GM18873 (cell line): ENCODE results near the gene SMARCC2.
"Not testable (repeated sequence)": the region's sequence is repeated elsewhere in the genome, so short reads cannot be mapped to it uniquely, and the experiment has no call there.

ENCODE experiments used
- ATAC-seq: cut with Tn5 transposase; IDR thresholded peaks from one replicate; pipeline ENCODE4 v1.9.1; 2021; ENCODE audit warnings: mild to moderate bottlenecking, moderate library complexity, moderate number of reproducible peaks; ENCODE audit not compliant: unreplicated experiment, low FRiP score

The SMARCC2 gene

GRCh38 chr12:56127485-56127887, 61.8 kb downstream of the SMARCC2 start:
- ATAC-seq = no peak

- no peak for ATAC-seq
Measured at GRCh38 chr12:56126732-56127239, 62.5 kb downstream of the SMARCC2 start.

GRCh38 chr12:56124133-56124532, 65.2 kb downstream of the SMARCC2 start:
- ATAC-seq = no peak

GRCh38 chr12:56122637-56123036, 66.6 kb downstream of the SMARCC2 start:
- no peak for ATAC-seq

GRCh38 chr12:56121204-56121870, 67.9 kb downstream of the SMARCC2 start:
- no peak for ATAC-seq

DNA sequence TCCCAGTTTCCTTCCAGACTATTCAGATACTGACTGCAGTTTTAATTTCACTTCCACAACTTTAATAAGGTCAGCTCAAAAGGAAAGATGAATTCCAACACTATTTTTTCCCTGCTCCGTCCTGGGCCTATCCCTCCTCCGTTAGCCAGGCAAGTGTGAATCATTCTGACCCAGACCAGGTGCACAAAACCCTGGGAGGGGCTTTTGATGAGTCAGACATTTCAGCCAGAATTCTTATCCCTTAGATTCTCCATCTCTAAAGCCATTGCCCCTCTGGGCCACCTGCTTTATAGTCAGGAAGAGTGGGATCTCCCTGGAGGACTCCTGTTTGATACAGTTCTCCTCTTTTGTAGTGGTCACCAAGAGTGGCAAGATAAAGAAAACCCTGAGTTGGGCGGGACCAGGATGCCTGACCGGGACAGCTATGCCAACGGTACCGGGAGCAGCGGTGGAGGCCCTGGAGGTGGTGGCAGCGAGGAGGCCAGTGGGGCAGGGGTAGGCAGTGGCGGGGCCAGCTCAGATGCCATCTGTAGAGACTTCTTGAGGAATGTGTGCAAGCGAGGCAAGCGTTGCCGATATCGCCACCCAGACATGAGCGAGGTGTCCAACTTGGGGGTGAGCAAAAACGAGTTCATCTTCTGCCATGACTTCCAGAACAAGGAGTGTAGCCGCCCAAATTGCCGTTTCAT, 69.0 kb downstream of the SMARCC2 start:
- ATAC-seq = no peak

- ATAC-seq = no peak
Measured at GRCh38 chr12:56119361-56119796, 69.9 kb downstream of the SMARCC2 start.

DNA sequence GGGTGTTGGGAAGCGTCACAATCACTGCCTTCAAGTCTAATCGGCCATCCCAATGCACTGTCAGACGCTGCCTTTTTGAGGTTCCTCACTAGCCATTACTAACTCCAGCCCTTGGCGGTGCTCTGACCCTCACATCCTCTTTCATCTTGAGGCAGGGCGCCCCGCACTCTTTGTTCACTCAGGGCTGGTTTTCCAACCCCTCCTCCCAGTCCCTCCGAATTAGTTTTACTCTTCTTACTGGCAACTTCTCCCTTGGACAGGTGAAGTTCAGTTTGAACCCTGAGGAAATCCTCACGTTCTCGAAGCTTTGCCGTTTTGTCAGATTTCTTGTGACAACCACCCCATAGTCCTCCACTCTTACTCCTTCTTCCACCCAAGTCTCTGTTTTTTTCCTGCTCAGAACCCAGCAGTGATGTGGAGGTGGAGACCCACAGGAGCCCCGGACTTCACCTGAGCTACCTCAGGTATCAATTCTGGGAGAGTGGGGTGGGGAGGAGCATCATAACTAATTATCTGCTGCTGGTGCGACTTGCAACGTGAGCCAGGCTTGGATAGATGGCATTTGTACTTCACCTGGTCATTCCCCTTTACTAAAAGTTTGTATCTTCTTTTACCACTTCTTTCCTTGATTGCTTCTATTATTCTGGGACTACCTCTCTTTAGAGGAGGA, 70.5 kb downstream of the SMARCC2 start:
- peak; percentile 1 for ATAC-seq

DNA sequence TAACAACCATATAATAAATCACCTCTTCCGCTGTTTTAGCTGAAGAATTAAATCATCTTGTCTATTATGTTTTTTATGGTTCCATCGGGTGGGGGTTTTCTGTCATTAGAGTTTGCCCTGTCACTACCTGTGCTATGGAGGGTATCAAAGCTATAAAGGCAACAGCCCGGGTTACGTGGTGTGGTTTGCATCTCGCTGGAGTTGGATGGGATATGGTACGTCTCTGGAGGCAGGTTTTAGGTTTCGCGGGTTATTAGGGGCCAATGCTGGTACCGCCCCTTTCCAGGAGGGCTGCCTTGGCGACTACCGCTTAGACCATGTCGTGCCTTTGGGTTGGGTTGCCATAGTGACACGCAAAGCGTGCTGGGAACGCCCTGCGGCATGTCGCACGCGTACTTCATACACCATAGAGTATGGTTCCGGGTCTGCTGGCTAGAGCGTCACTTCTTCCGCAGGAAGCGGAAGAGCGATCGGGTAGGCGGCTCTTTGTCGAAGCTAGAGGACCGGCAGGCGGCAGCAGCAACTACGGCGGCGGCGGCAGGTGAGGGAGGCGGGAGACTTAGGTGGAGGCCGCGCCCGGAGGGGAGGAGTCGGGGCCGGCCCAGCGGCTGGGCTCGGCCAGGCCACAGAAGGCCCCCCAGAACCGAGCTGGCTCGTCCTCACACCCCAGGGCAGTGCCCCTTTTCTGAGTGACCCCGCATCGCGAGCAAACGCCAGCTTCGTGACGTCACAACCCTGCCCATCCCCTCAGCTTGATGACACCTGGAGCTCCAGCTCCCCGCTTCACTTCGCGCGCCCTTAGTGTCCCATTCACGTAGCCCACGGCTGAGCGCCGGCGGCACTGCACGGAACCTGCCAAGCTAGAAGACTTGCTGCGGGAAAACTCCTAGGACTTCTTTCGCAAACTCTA, 71.2 kb downstream of the SMARCC2 start, which contains the start of gene ZC3H10:
TSS of gene ZC3H10 (plus strand) at position 489 of the 910 bp plus-strand sequence. CDS start 2,297 bp downstream, outside the sequence.
- peak; percentile 87 for ATAC-seq

GRCh38 chr12:56117082-56117706, 72.1 kb downstream of the SMARCC2 start:
- ATAC-seq = not testable (repeated sequence)

DNA sequence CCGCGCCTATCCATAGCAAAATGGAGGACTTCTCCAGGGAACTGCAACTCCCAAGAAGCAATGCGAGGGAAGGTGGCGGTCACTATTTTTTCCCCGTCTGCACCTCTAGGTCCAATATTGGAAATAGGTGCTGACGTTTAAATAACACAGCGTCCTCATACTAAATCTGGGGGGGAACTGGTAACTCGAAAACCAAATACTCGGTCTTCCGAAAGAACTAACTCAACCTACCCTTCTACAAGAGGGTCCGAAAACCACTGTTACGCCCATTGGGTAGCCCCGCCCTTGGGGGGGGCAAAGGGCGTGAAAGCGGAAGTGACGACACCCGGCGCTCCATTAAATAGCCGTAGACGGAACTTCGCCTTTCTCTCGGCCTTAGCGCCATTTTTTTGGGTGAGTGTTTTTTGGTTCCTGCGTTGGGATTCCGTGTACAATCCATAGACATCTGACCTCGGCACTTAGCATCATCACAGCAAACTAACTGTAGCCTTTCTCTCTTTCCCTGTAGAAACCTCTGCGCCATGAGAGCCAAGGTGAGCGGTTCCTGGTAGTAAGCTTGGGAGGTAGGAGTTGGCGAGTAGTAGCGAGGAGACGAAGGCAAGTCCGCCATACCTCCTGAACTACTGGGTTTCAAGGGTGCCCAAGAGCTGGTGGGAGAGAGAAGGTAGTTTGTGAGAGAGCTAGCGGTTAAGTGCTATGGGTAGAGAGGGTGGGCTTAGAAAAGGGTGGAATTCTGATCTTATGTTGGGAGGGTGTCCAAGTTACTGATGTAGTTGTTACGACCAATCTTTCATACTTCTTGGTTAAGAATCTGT, 72.8 kb downstream of the SMARCC2 start, which contains the start of gene RPL41:
TSS of gene RPL41 (plus strand) at position 367 of the 815 bp plus-strand sequence.
- ATAC-seq = peak; percentile 34

DNA sequence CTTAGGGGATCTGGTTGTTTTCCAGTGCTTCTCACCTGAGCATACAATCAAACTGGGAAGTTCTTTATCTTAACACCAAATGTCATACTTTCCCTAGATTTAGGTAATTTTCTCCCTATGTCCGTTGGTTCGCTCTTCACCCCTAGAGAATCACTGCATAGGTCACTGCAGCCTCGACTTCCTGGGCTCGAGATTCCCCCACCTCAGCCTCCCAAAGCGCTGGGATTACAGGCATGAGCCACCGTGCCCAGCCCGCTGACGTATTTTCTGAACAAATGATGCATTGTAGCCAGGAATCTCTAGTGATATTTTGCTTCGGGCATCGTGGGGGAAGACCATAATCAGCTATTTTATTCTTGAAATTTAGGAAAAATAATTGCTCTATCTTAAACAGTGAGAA, 74.0 kb downstream of the SMARCC2 start:
- no peak for ATAC-seq

DNA sequence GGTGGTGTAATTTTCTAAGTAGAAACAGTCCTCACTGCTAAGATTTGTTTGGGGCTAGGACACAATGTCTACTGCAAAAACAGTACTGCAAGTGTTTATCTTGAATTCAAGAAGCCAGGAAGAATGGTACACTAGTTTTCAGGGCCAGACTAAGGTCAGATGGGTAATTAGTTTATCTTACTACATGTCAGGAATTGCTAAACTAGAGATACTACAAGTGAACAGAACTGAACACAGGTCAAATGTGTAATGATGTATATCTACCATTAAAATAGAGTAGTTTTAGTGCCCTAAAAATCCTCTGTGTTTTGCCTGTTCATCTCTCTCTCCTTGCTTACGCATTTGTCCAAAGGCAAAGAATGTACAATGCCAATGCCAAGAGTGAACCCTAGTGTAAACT, 75.2 kb downstream of the SMARCC2 start:
- ATAC-seq = no peak
